Epithelial cell of esophagus (primary cell): Measurements from ENCODE around the gene MMADHC.
A peak's percentile ranks its signal among the peaks of the same experiment; 100 is the strongest.

Experiments
- DNase-seq: peaks from one replicate; pipeline ENCODE4 v3.0.0; 2010; ENCODE audit warnings: low read depth
- H3K4me3 ChIP-seq: 2 replicates; pipeline ENCODE4 v1.5.1; 2011; ENCODE audit warnings: mild to moderate bottlenecking, low read length, control low read depth
- CTCF ChIP-seq: IDR thresholded peaks from 2 replicates; pipeline ENCODE4 v1.5.1; 2011; ENCODE audit warnings: low read depth, mild to moderate bottlenecking, low read length, control low read depth, inconsistent platforms; ENCODE audit not compliant: insufficient read depth; ENCODE audit errors: missing control alignments

Gene MMADHC

DNA sequence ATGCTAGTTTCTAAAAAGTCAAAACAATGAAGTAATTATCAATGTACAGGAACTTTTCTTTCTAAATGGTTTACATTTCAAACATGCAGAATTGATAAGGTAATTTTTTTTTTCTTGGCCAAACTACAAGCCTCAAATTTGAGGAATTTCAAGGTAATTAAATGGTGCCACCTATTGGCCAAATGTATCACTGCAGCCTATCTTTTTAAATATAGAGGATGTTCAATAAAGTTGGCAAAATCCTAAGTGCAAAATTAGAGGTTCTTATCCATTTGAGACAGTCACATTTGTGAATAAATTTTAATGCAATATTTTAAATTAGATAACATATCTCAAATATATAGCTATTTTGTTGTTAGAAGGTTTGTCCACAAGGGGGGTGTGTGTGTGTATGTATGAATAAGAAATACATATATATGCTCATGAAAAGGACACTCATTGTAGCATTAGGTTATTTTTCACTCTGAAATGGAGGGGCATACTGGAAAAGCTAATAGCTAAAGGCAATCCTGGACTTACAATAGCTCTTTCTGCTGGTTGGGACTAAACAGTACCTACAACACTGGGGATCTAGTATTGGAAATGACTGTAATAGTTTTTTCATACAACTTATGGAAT lies 26.2 kb downstream of the MMADHC start:
- peak; percentile 48 for DNase-seq
- H3K4me3 ChIP-seq: no peak overlapping the region

DNA sequence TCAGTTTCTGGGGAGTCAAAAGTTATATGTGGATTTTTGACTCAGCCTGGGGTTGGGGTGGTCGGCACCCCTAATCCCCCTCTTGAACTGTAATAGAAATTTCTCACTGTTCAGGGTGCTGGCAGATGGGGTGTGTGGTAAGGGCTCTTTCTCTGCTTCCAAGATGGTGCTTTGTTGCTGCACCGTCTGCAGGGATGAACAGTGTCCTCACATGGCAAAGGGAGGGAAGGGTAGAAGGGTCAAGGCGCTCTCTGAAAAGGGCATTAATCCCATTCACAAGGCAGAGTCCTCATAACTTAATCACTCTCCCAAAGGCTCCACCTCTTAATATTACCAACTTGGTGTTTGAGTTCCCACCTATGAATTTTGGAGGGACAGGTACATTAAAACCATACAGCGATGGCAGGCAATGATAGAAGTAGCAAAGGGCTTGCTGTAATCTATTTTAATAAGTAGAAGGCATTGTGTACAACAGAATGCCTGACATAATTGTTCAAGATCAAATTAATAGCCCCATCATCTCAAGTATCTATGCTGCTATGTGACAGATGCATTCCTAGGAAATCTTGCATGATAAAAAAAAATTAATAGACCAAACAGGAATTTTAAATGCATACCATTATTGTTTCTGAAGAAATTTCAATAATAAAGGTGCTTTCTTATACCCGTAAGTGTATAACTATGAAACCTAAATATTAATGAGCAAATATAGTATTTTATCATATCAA lies 28.1 kb downstream of the MMADHC start:
- H3K4me3 ChIP-seq: no peak overlapping the region
- no peak for TF ChIP-seq CTCF

More for the DNA sequence above, 26.2 kb downstream of the MMADHC start:
- peak; percentile 64 for TF ChIP-seq CTCF

DNA sequence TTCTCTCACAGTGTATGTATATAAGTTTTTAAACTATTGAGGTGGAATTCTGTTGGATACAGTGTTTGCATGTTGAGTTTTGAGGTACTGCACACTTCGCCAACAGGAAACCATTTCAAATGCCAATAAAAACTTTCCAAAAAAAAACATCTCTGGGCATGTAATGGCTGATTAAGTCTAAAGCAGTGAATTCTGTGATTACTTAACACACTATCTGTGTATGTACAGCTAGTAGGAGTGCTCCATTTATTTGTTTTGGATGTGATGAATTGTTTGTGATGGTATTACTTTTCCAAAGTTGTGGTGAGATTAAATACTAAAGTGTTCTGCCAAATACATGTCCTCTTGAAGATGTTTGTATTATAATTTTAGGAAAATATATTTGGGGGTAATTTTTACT lies 31.1 kb downstream of the MMADHC start:
- H3K4me3 ChIP-seq: no peak overlapping the region
- no peak for TF ChIP-seq CTCF
- DNase-seq: no peak

More for the DNA sequence above, 28.1 kb downstream of the MMADHC start:
- DNase-seq: no peak

DNA sequence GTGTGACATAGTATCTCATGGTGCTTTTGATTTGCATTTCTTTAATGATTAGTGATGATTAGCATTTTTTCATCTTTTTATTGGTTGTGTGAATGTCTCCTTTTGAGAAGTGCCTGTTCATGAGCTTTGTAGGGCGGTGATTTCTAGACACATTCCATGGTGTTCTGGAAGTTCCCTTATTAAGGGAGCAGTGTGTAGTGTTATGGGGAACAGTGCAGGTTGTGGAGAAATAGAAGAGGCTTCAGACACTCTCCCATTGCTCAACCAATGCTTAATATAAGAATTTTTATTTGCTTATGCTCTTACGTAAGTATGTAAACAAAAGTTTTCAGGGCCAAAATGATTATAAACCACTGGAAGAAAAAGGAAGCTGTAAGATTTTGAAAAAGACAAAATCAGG lies 34.7 kb downstream of the MMADHC start:
- H3K4me3 ChIP-seq: no peak overlapping the region
- TF ChIP-seq CTCF: no peak
- no peak for DNase-seq

DNA sequence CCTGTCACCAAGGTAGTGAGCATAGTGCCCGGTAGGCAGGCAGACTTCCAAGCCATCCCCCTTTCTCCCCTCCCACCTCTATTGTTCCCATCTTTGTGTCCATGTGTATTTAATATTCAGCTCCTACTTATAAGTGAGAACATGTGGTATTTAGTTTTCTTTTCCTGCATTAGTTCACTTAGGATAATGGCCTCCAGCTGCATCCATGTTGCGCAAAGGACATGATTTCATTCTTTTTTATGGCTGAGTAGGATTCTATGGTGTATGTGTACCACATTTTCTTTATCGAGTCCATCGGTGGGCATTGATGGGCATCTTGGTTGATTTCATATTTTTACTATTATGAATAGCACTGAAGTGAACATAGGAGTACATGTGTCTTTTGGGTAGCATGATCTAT lies 35.3 kb downstream of the MMADHC start:
- TF ChIP-seq CTCF: no peak
- DNase-seq: no peak

DNA sequence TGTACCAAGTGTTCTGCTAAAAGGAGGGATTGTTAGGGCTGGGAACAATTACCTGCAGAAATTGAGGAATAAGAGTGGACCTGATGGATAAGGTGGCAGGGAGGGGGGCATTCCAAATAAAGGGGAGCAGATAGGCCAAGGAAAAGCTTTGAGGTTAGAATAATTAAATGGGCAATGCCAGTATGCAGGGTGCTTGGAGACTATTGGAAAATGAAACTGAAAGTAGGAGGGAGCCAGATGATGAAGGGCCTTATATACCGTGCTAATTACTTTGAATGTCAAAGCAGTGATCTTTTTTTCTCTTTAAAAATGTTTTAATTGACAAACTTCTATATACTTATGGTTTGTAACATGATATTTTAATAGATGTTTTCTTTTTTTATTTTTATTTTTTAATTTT lies 42.9 kb downstream of the MMADHC start:
- no peak overlapping the region for H3K4me3 ChIP-seq
- DNase-seq: no peak
- no peak for TF ChIP-seq CTCF

More for the DNA sequence above, 35.3 kb downstream of the MMADHC start:
- H3K4me3 ChIP-seq: no peak overlapping the region
